ENCODE measurements around the gene TOLLIP.
A peak's percentile ranks its signal among the peaks of the same experiment; 100 is the strongest.

The TOLLIP gene

GRCh38 chr11:1304380-1304779, 5.1 kb downstream of the TOLLIP start:
- no peak overlapping the region for H3K4me3 ChIP-seq (ENCODE audit: low read depth, low read length)
- POLR2A ChIA-PET: no interaction called here
- H3K36me3 ChIP-seq (ENCODE audit: control insufficient read depth in 2 of 2, insufficient read depth in 1 of 2, low read length in 2 of 2): peaks cover 0 to 44% of the 10 kb centered on the region in 2 experiments; a peak in 1 of 3 replicates
- no peaks in the 10 kb centered on the region for H3K4me1 ChIP-seq (ENCODE audit: control insufficient read depth, insufficient read depth, low read length)
- H3K9me3 ChIP-seq (ENCODE audit: control insufficient read depth, insufficient read depth, low read depth, low read length): no peaks in the 10 kb centered on the region
- H3K27ac ChIP-seq (ENCODE audit: extremely low read depth, low read depth, low read length): no peak overlapping the region
- CTCF ChIA-PET: interaction anchor here (0.8 kb wide), 1 partner anchor 270 kb away, joined by 4 read pairs; no protein-coding TSS in a partner anchor
- TF ChIP-seq EGR2 (tag by site-specific recombination; IDR thresholded peaks at IDR 0.05; ENCODE audit: low read depth): 0 out of 2 replicates have a peak, but pooled peaks have one; percentile 20
- no peak for TF ChIP-seq ZNF623 (tag by site-specific recombination; IDR thresholded peaks at IDR 0.05)

GRCh38 chr11:1303973-1304372, 5.5 kb downstream of the TOLLIP start:
- H3K36me3 ChIP-seq (ENCODE audit: control insufficient read depth in 2 of 2, insufficient read depth in 1 of 2, low read length in 2 of 2): peaks cover 0 to 44% of the 10 kb centered on the region in 2 experiments; a peak in 1 of 3 replicates
- POLR2A ChIA-PET: no interaction called here
- H3K4me1 ChIP-seq (ENCODE audit: control insufficient read depth, insufficient read depth, low read length): no peaks in the 10 kb centered on the region
- CTCF ChIA-PET: no interaction called here
- no peak overlapping the region for H3K4me3 ChIP-seq (ENCODE audit: low read depth, low read length)
- no peaks in the 10 kb centered on the region for H3K9me3 ChIP-seq (ENCODE audit: control insufficient read depth, insufficient read depth, low read depth, low read length)
- no peak for TF ChIP-seq ZNF16 (tag by site-specific recombination; IDR thresholded peaks at IDR 0.05; ENCODE audit: low read depth)
- no peak for TF ChIP-seq ZNF140 (tag by site-specific recombination; IDR thresholded peaks at IDR 0.05)
- TF ChIP-seq ZNF664 (tag by site-specific recombination; IDR thresholded peaks at IDR 0.05): no peak
- TF ChIP-seq HOXD13 (CRISPR knock-in tag; IDR thresholded peaks at IDR 0.05; ENCODE audit: borderline replicate concordance): no peak
- no peak for TF ChIP-seq ZNF157 (tag by site-specific recombination; IDR thresholded peaks at IDR 0.05)
- TF ChIP-seq ZNF791 (tag by site-specific recombination; IDR thresholded peaks at IDR 0.05): no peak
- no peak for TF ChIP-seq ZNF23 (tag by site-specific recombination; IDR thresholded peaks at IDR 0.05; ENCODE audit: borderline replicate concordance)
- TF ChIP-seq OSR2 (tag by site-specific recombination; IDR thresholded peaks at IDR 0.05): no peak
- no peak for TF ChIP-seq ZNF555 (tag by site-specific recombination; conservative IDR thresholded peaks at IDR 0.05)
- no peak for TF ChIP-seq ZNF426 (tag by site-specific recombination; IDR thresholded peaks at IDR 0.05)
- no peak for TF ChIP-seq ZNF76 (tag by site-specific recombination; IDR thresholded peaks at IDR 0.05; ENCODE audit: borderline replicate concordance, low read depth)
- no peak overlapping the region for H3K27ac ChIP-seq (ENCODE audit: extremely low read depth, low read depth, low read length)

- POLR2A ChIA-PET: no interaction called here
Measured at GRCh38 chr11:1303126-1303821, 6.2 kb downstream of the TOLLIP start.

More at GRCh38 chr11:1303126-1303821, 6.2 kb downstream of the TOLLIP start:
- no peaks in the 10 kb centered on the region for H3K9me3 ChIP-seq (ENCODE audit: control insufficient read depth, insufficient read depth, low read depth, low read length)
- H3K4me3 ChIP-seq (ENCODE audit: low read depth, low read length): no peak overlapping the region
- H3K27ac ChIP-seq (ENCODE audit: extremely low read depth, low read depth, low read length): no peak overlapping the region
- CTCF ChIA-PET: no interaction called here
- TF ChIP-seq ZNF26 (tag by site-specific recombination; IDR thresholded peaks at IDR 0.05) (no peak), ZNF610 (tag by site-specific recombination; IDR thresholded peaks at IDR 0.05; ENCODE audit: borderline replicate concordance) (no peak), ZNF221 (tag by site-specific recombination; IDR thresholded peaks at IDR 0.05; ENCODE audit: borderline replicate concordance) (no peak), ELK4 (IDR thresholded peaks at IDR 0.05; ENCODE audit: borderline replicate concordance, low read depth, low read length) (no peak), GLIS2 (tag by site-specific recombination; IDR thresholded peaks at IDR 0.05) (no peak), PRDM10 (tag by site-specific recombination; IDR thresholded peaks at IDR 0.05) (no peak), ZIC2 (tag by site-specific recombination; IDR thresholded peaks at IDR 0.05) (no peak), BCL6B (tag by site-specific recombination; IDR thresholded peaks at IDR 0.05) (no peak)
- no peaks in the 10 kb centered on the region for H3K4me1 ChIP-seq (ENCODE audit: control insufficient read depth, insufficient read depth, low read length)
- peaks cover 0 to 47% of the 10 kb centered on the region in 2 experiments; a peak in 1 of 3 replicates for H3K36me3 ChIP-seq (ENCODE audit: control insufficient read depth in 2 of 2, insufficient read depth in 1 of 2, low read length in 2 of 2)

Data from HEK293 (cell line).